Calu3 (cell line): Measurements from ENCODE around the gene ZNF80. TPM values are rescaled to one million over a fixed set of nuclear protein-coding genes. Genes with fewer than 3 reads are reported as not detected.
A peak's percentile ranks its signal among the peaks of the same experiment; 100 is the strongest.
"Not testable (repeated sequence)": the region's sequence is repeated elsewhere in the genome, so short reads cannot be mapped to it uniquely, and the experiment has no call there.

Experiments used
- Bru-seq: library from RNA; stranded (reverse); fragments of 400-500 nt; gene quantifications from one replicate; lab custom pipeline; 2021; lab: Mats Ljungman, UMichigan
- BruChase-seq, 2 experiments: library from RNA; stranded (reverse); fragments of 400-500 nt; gene quantifications; one replicate each; lab custom pipeline; 2021; lab: Mats Ljungman, UMichigan
- BruUV-seq: library from RNA; stranded (reverse); fragments of 400-500 nt; replicated peaks from 2 replicates; lab custom pipeline; 2021; lab: Mats Ljungman, UMichigan
- CTCF ChIA-PET: fragments of 300-600 bp; sonication (Branson Sonifier 250); formaldehyde crosslinking; loops from one replicate; lab custom pipeline; 2022; ENCODE audit warnings: antibody characterized with exemption; lab: Charles Lee
- DNase-seq: peaks from one replicate; pipeline ENCODE4 v3.0.0; 2022
- H3K27ac Mint-ChIP-seq: one replicate; pipeline ENCODE4 v1.8.0; 2022; ENCODE audit warnings: mixed read lengths; ENCODE audit not compliant: unreplicated experiment
- H3K27me3 Mint-ChIP-seq: one replicate; pipeline ENCODE4 v1.8.0; 2022; ENCODE audit warnings: mixed read lengths; ENCODE audit not compliant: unreplicated experiment
- H3K36me3 Mint-ChIP-seq: one replicate; pipeline ENCODE4 v1.8.0; 2022; ENCODE audit warnings: mild to moderate bottlenecking, moderate library complexity, mixed read lengths; ENCODE audit not compliant: insufficient read depth, unreplicated experiment
- H3K4me1 Mint-ChIP-seq: one replicate; pipeline ENCODE4 v1.8.0; 2022; ENCODE audit warnings: mild to moderate bottlenecking, low read depth, mixed read lengths; ENCODE audit not compliant: unreplicated experiment
- H3K4me3 Mint-ChIP-seq: one replicate; pipeline ENCODE4 v1.8.0; 2022; ENCODE audit warnings: mild to moderate bottlenecking, low read depth, moderate library complexity, mixed read lengths; ENCODE audit not compliant: unreplicated experiment
- H3K9me3 Mint-ChIP-seq: one replicate; pipeline ENCODE4 v1.8.0; 2022; ENCODE audit warnings: low read depth, mixed read lengths; ENCODE audit not compliant: unreplicated experiment
- intact Hi-C: fragments of 100-400 bp; cut with micrococcal nuclease; formaldehyde crosslinking; loops from one replicate; pipeline ENCODE4 v1.10.0; 2022; ENCODE audit not compliant: unreplicated experiment
- long read RNA-seq: library from polyadenylated mRNA; stranded (forward); transcript quantifications from one replicate; pipeline ENCODE4 v2.0.0, GENCODE V29; 2022
- total RNA-seq: library from RNA; stranded (reverse); gene quantifications from 2 replicates; pipeline ENCODE4 v1.2.3, GENCODE V29; 2022
- TF ChIP-seq, protein P1 (sequence below): fragments of 200-600 bp; IDR thresholded peaks from one replicate; pipeline ENCODE4 v1.8.0; 2022; ENCODE audit warnings: antibody characterized with exemption; ENCODE audit not compliant: unreplicated experiment

ZNF80 gene
- total RNA-seq (not detected in 2 replicates), Bru-seq, nascent RNA (not detected), BruChase-seq, experiment 1, labeled RNA remaining after a 6-hour chase (percentile 17 among the genes with signal in this experiment), BruChase-seq, experiment 2, labeled RNA remaining after a 2-hour chase (not detected)
- long read RNA-seq, result 0 reads

DNA sequence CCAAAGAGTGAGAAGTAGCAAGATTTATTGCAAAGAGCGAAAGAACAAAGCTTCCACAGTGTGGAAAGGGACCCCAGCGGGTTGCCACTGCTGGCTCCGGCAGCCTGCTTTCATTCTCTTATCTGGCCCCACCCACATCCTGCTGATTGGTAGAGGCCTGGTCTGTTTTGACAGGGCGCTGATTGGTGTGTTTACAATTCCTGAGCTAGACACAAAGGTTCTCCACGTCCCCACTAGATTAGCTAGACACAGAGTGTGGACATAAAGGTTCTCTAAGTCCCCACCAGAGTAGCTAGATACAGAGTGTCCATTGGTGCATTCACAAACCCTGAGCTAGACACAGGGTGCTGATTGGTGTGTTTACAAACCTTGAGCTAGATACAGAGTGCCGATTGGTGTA, at the start of gene ZNF80:
Gene ZNF80, minus strand, starts transcription at position 101 of the 400 bp plus-strand sequence. CDS start 504 bp downstream, outside the sequence.
- H3K9me3 Mint-ChIP-seq, CTCF ChIA-PET, H3K36me3 Mint-ChIP-seq, BruUV-seq, H3K27ac Mint-ChIP-seq, intact Hi-C loops, H3K4me1 Mint-ChIP-seq, DNase-seq, H3K4me3 Mint-ChIP-seq: not testable (repeated sequence)
- H3K27me3 Mint-ChIP-seq, result peaks cover 11% of the 10 kb centered on the region

DNA sequence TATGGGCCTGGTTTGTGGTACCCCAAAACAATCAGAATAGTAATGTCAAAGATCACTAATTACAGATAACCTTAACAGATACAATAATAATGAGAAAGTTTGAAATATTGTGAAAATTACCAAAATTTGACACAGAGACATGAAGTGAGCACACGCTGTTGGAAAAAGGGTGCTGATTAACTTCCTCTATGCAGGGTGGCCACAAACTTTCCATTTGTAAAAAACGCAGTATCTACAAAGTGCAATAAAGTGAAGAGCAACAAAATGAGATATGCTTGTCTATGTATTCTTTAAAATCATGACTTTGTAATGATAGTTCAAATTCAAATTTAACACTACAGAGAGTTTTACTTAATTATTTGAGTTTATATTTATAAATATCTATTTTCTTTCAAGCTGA, 48.9 kb upstream of the ZNF80 start:
- Mint-ChIP-seq H3K36me3 (no peaks in the 10 kb centered on the region), H3K4me3 (no peak overlapping the region), H3K9me3 (no peaks in the 10 kb centered on the region), H3K27me3 (no peaks in the 10 kb centered on the region), H3K27ac (no peak overlapping the region), H3K4me1 (no peaks in the 10 kb centered on the region)
- intact Hi-C loops, result no loop called here
- DNase-seq, result no peak
- TF ChIP-seq, protein P1, sequence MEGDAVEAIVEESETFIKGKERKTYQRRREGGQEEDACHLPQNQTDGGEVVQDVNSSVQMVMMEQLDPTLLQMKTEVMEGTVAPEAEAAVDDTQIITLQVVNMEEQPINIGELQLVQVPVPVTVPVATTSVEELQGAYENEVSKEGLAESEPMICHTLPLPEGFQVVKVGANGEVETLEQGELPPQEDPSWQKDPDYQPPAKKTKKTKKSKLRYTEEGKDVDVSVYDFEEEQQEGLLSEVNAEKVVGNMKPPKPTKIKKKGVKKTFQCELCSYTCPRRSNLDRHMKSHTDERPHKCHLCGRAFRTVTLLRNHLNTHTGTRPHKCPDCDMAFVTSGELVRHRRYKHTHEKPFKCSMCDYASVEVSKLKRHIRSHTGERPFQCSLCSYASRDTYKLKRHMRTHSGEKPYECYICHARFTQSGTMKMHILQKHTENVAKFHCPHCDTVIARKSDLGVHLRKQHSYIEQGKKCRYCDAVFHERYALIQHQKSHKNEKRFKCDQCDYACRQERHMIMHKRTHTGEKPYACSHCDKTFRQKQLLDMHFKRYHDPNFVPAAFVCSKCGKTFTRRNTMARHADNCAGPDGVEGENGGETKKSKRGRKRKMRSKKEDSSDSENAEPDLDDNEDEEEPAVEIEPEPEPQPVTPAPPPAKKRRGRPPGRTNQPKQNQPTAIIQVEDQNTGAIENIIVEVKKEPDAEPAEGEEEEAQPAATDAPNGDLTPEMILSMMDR, result no peak
- BruUV-seq, result no TSS peak
- CTCF ChIA-PET, result no interaction called here

DNA sequence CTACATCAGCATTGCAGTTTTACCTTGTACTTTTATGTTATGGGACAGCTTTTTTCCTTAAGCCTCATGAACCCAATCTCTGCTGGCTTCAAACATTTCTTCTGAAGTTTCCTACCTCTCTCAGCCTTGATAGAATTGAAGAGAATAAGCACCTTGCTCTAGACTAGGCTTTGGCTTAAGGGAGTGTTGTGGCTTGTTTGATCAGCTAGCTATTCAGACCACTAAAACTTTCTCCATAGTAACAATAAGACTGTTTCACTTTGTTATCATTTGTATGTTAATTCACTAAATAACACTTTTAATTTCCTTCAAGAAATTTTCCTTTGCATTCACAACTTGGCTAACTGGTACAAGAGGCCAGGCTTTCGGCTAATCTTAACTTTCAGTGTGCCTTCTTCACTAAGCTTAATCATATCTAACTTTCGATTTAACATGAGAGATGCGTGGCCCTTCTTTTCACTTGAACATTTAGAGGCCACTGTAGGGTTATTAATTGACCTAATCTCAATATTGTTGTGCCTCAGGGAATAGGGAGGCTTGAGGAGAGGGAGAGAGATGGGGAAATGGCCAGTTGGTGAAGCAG, 48.4 kb upstream of the ZNF80 start:
- CTCF ChIA-PET, result no interaction called here
- intact Hi-C loops, result no loop called here
- Mint-ChIP-seq H3K4me3 (no peak overlapping the region), H3K27ac (no peak overlapping the region), H3K4me1 (no peaks in the 10 kb centered on the region), H3K36me3 (no peaks in the 10 kb centered on the region), H3K27me3 (no peaks in the 10 kb centered on the region), H3K9me3 (no peaks in the 10 kb centered on the region)
- BruUV-seq, result no TSS peak
- TF ChIP-seq, protein P1, result no peak
- DNase-seq, result no peak

DNA sequence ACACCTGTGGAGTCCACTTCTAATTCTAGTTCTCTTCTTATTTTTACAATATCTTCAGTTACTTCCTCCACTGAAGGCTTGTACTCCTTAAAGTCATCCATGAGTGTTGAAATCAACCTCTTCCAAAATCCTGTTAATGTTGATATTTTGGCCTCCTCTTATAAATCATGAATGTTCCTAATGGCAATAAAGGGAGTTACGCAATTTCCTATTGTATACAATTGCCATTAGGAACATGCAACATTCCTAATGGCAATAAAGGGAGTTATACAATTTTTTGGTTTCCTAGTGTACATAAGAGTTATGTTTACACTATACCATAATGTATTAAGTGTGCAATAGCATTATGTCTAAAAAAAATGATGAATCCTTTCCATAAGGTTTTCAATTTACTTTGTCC, 47.3 kb upstream of the ZNF80 start:
- Mint-ChIP-seq H3K9me3 (no peaks in the 10 kb centered on the region), H3K27me3 (no peaks in the 10 kb centered on the region), H3K4me3 (no peak overlapping the region), H3K4me1 (no peaks in the 10 kb centered on the region), H3K36me3 (no peaks in the 10 kb centered on the region), H3K27ac (no peak overlapping the region)
- BruUV-seq, result no TSS peak
- intact Hi-C loops, result no loop called here
- DNase-seq, result no peak
- CTCF ChIA-PET, result no interaction called here
- TF ChIP-seq, protein P1, result no peak

DNA sequence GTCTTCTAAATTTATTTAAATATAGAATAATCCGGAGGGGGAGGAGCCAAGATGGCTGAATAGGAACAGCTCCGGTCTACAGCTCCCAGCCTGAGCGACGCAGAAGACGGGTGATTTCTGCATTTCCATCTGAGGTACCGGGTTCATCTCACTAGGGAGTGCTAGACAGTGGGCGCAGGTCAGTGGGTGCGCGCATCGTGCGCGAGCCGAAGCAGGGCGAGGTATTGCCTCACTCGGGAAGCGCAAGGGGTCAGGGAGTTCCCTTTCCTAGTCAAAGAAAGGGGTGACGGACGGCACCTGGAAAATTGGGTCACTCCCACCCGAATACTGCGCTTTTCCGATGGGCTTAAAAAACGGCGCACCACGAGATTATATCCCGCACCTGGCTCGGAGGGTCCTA, 39.5 kb upstream of the ZNF80 start:
- H3K4me1 Mint-ChIP-seq, DNase-seq, H3K4me3 Mint-ChIP-seq, H3K36me3 Mint-ChIP-seq, H3K9me3 Mint-ChIP-seq, BruUV-seq, H3K27ac Mint-ChIP-seq, CTCF ChIA-PET, intact Hi-C loops: not testable (repeated sequence)
- H3K27me3 Mint-ChIP-seq, result peaks cover 12% of the 10 kb centered on the region
